Effector memory CD4-positive, alpha-beta T cell (primary cell): ENCODE results near the gene SLC48A1.

Experiments
- DNase-seq, 3 donors: peaks; one replicate each; pipeline ENCODE4 v3.0.0-alpha.2; 2020
- H3K27ac ChIP-seq: 2 replicates; pipeline ENCODE4 v1.7.0; 2013; ENCODE audit warnings: mild to moderate bottlenecking, low read length, moderate library complexity; ENCODE audit not compliant: insufficient read depth, poor library complexity, severe bottlenecking
- H3K27me3 ChIP-seq: replicated peaks from 2 replicates; pipeline ENCODE4 v1.7.0; 2013; ENCODE audit warnings: mild to moderate bottlenecking, low read length; ENCODE audit not compliant: insufficient read depth, control insufficient read depth, poor library complexity, severe bottlenecking
- H3K36me3 ChIP-seq: 2 replicates; pipeline ENCODE4 v1.7.0; 2013; ENCODE audit warnings: mild to moderate bottlenecking, low read length, moderate library complexity; ENCODE audit not compliant: control insufficient read depth, insufficient read depth
- H3K4me1 ChIP-seq: 2 replicates; pipeline ENCODE4 v1.7.0; 2013; ENCODE audit warnings: low read length, mild to moderate bottlenecking; ENCODE audit not compliant: control insufficient read depth, insufficient read depth, poor library complexity, severe bottlenecking
- H3K4me3 ChIP-seq: 2 replicates; pipeline ENCODE4 v1.7.0; 2013; ENCODE audit warnings: low read length, low read depth, mild to moderate bottlenecking; ENCODE audit not compliant: insufficient read depth, poor library complexity, severe bottlenecking
- H3K9me3 ChIP-seq: 2 replicates; pipeline ENCODE4 v1.7.0; 2013; ENCODE audit warnings: mild to moderate bottlenecking, low read length, moderate library complexity; ENCODE audit not compliant: control insufficient read depth

SLC48A1 gene

DNA sequence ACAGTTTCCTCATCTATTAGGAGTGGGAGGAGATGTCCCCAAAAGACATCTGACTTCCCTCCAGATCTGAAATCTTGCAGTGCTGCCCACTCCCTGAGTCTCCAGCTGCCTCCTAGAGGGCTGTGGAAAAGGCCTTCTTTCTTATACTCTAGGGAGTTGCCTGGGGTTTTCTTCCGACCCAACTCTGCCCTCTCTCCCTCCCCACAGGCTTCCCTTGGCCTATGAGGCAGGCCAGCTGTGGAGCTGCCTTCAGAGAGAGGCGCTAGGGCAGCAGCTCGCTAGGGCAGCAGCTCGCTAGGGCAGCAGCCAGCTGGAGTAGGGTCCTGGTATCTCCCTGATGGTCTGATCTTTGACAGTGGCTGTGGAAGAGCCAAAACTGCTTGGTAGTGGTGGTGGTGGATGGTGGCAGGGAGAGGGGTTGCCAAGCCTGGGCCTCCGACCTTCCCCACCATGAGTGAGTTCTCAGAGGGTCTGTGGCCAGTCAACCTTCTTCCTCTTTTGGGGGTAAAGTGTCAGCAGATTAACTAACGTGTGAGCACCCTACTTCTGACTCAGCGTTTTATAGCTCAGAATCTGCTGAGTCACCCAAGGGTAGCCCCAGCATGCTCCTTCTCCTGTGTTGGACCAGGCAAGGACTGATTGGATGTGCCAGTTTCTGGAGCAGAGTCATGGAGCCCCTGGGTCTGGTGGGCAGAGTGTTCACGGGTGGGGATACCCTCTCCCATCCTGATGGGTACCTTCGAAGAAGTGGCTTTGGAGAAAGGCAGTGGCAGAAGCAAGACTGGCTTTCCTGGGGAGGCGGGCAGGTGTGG is 2.3 kb downstream of the SLC48A1 start:
- Histone ChIP-seq H3K9me3 (no peaks in the 10 kb centered on the region), H3K4me3 (no peak overlapping the region), H3K27me3 (no peaks in the 10 kb centered on the region), H3K27ac (no peak overlapping the region), H3K4me1 (peaks cover 9% of the 10 kb centered on the region), H3K36me3 (no peaks in the 10 kb centered on the region)
- DNase-seq: no peak

DNA sequence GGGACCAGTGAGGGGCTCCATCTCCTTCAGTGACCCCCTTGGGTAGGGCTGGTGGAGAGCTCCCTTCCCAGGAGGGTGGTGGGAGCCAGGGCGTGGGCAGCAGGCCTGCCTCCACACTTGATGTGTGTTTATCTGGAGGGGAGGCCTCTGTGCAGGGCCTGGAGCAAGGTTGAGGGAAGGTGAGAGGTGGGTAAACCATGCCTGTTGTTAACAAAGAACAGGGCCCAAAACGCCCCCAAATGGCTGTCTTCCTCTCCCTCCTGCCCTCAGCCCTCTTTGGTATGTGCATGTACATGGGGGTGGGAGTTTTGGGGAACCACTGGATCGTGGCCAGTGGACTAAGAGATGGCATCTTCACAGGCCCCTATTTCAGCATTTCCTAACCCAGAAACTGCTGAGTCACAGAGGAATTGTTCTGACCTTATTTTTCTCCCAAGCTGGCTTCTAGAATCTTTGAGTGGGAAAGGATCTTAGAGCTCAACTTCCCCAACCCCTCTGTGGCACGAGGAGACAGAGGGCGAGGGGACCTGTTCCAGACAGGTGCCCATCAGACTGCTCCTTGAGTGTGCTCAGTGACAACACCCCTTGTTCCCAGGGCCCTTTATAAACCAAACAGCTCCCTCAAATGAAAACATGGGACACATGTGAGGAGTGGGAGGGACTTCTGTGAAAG is 3.6 kb downstream of the SLC48A1 start:
- no peak overlapping the region for H3K4me3 ChIP-seq
- no peaks in the 10 kb centered on the region for H3K36me3 ChIP-seq
- H3K9me3 ChIP-seq: no peaks in the 10 kb centered on the region
- peaks cover 9% of the 10 kb centered on the region for H3K4me1 ChIP-seq
- H3K27ac ChIP-seq: no peak overlapping the region
- H3K27me3 ChIP-seq: no peaks in the 10 kb centered on the region
- no peak for DNase-seq

DNA sequence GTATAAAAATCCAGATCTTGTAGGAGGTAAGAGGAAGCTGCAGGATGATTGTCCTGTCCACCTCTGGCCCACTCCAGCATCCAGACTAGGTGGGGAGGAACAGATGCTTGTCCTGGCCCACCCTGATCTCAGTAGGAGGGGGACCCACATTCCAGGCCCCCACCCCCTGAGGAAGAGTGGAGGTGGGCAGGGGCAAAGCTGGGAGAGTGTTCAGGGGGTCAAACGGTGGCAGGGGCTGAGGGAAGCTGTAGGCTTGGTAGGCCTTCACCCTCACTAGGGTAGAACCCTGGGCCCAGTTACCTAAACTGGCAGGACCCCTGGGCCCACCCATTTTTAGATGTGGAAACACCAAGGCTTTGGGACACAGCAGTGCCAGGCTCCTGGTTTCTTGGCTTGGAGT is 4.1 kb downstream of the SLC48A1 start:
- no peaks in the 10 kb centered on the region for H3K36me3 ChIP-seq
- H3K4me3 ChIP-seq: no peak overlapping the region
- H3K4me1 ChIP-seq: peaks cover 9% of the 10 kb centered on the region
- no peak for DNase-seq
- no peak overlapping the region for H3K27ac ChIP-seq
- no peaks in the 10 kb centered on the region for H3K27me3 ChIP-seq
- H3K9me3 ChIP-seq: no peaks in the 10 kb centered on the region

GRCh38 chr12:47777741-47778558 is 4.9 kb downstream of the SLC48A1 start:
- Histone ChIP-seq H3K36me3 (peaks cover 5% of the 10 kb centered on the region), H3K4me3 (no peak overlapping the region), H3K9me3 (no peaks in the 10 kb centered on the region), H3K27me3 (no peaks in the 10 kb centered on the region), H3K4me1 (peaks cover 9% of the 10 kb centered on the region), H3K27ac (no peak overlapping the region)
- no peak for DNase-seq

- no peak overlapping the region for H3K4me3 ChIP-seq
- DNase-seq: no peak
- no peaks in the 10 kb centered on the region for H3K9me3 ChIP-seq
- H3K36me3 ChIP-seq: peaks cover 14% of the 10 kb centered on the region
- H3K4me1 ChIP-seq: peaks cover 4% of the 10 kb centered on the region
- no peak overlapping the region for H3K27ac ChIP-seq
- no peaks in the 10 kb centered on the region for H3K27me3 ChIP-seq
These were observed 5.8 kb downstream of the SLC48A1 start for GRCh38 chr12:47778881-47779280.

DNA sequence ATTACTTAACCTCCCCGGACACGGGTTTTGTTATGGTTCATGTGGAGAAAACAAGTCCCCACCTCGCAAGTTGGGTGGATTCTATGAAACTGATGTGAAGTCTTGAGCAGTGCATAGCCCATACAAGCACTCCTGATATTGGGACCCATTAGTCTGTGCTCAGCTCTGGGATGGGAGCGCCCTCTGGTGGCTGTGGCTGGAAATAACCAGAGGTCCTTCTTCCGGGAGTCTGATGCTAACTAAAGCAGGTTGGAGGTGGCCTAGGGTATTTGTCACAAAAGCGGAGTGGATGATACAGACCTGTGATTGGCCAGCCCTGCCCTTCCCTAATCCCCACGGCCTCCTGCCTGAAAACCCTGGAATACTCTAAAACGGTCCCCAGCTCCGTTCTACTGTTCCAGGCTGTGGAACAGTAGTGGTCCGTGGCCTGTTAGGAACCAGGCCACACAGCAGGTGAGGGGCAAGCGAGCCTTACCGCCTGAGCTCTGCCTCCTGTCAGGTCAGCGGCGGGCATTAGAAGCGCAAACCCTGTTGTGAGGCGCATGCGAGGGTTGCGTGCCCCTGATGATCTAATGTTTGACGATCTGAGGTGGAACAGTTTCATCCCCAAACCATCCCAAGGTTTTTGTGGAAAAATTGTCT is 6.4 kb downstream of the SLC48A1 start:
- Histone ChIP-seq H3K9me3 (no peaks in the 10 kb centered on the region), H3K4me1 (no peaks in the 10 kb centered on the region), H3K36me3 (peaks cover 19% of the 10 kb centered on the region), H3K27ac (no peak overlapping the region), H3K4me3 (no peak overlapping the region), H3K27me3 (no peaks in the 10 kb centered on the region)
- peak; percentile 74 to 85 (median 82) for DNase-seq

- Histone ChIP-seq H3K27ac (no peak overlapping the region), H3K27me3 (no peaks in the 10 kb centered on the region), H3K36me3 (peaks cover 25% of the 10 kb centered on the region), H3K4me1 (no peaks in the 10 kb centered on the region), H3K4me3 (no peak overlapping the region), H3K9me3 (no peaks in the 10 kb centered on the region)
- no peak for DNase-seq
These were observed 7.0 kb downstream of the SLC48A1 start for GRCh38 chr12:47779943-47780504.

- Histone ChIP-seq H3K9me3 (no peaks in the 10 kb centered on the region), H3K27me3 (no peaks in the 10 kb centered on the region), H3K27ac (no peak overlapping the region), H3K4me1 (no peaks in the 10 kb centered on the region), H3K36me3 (peaks cover 42% of the 10 kb centered on the region), H3K4me3 (no peak overlapping the region)
- DNase-seq: no peak
These were observed 8.7 kb downstream of the SLC48A1 start for GRCh38 chr12:47781479-47782371.

GRCh38 chr12:47782372-47782770 is 9.3 kb downstream of the SLC48A1 start:
- Histone ChIP-seq H3K9me3 (no peaks in the 10 kb centered on the region), H3K36me3 (peaks cover 48% of the 10 kb centered on the region), H3K27me3 (no peaks in the 10 kb centered on the region), H3K4me1 (no peaks in the 10 kb centered on the region), H3K4me3 (no peak overlapping the region), H3K27ac (no peak overlapping the region)
- DNase-seq: no peak
